IPS-18c (cell line): ENCODE measurements around the gene GPR18.
"Not testable (repeated sequence)": the region's sequence is repeated elsewhere in the genome, so short reads cannot be mapped to it uniquely, and the experiment has no call there.

Experiments used
- H3K4me3 ChIP-seq: 2 replicates; pipeline ENCODE4 v1.7.0; 2013; ENCODE audit warnings: low read depth, mild to moderate bottlenecking, low read length, moderate library complexity; ENCODE audit not compliant: insufficient read depth
- H3K9me3 ChIP-seq: one replicate; pipeline ENCODE4 v1.6.1; 2013; ENCODE audit warnings: mild to moderate bottlenecking, low read length, moderate library complexity; ENCODE audit not compliant: control insufficient read depth, insufficient read depth

GPR18 gene

GRCh38 chr13:99256709-99257108, 1.5 kb downstream of the GPR18 start:
- Histone ChIP-seq H3K9me3 (no peaks in the 10 kb centered on the region), H3K4me3 (no peak overlapping the region)

GRCh38 chr13:99256283-99256682, 1.9 kb downstream of the GPR18 start:
- no peak overlapping the region for H3K4me3 ChIP-seq

GRCh38 chr13:99255271-99255670, 2.9 kb downstream of the GPR18 start:
- H3K9me3 ChIP-seq, result no peaks in the 10 kb centered on the region
- no peak overlapping the region for H3K4me3 ChIP-seq

More at GRCh38 chr13:99256283-99256682, 1.9 kb downstream of the GPR18 start:
- no peaks in the 10 kb centered on the region for H3K9me3 ChIP-seq

DNA sequence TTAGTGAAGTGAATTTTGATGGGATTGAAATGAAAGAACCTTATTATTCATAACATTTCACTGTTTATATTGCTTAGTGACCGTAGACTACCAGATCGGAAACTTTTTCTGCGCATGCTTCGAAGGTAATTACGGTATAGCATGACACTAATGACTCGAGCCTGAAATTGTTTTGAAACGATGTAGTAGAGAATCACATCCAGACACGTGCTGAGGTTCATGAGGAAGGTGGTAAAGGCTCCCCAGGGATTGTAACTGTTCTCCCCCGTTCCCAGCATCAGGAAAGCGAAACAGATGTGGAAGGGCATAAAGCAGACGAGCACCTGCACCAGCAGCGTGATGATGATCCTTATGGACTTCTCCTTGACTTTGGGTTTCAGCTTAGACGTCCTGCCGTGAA, 3.3 kb downstream of the GPR18 start:
- no peak overlapping the region for H3K4me3 ChIP-seq
- H3K9me3 ChIP-seq, result no peaks in the 10 kb centered on the region

GRCh38 chr13:99251921-99252320, 6.3 kb downstream of the GPR18 start:
- no peak overlapping the region for H3K4me3 ChIP-seq
- H3K9me3 ChIP-seq, result no peaks in the 10 kb centered on the region

DNA sequence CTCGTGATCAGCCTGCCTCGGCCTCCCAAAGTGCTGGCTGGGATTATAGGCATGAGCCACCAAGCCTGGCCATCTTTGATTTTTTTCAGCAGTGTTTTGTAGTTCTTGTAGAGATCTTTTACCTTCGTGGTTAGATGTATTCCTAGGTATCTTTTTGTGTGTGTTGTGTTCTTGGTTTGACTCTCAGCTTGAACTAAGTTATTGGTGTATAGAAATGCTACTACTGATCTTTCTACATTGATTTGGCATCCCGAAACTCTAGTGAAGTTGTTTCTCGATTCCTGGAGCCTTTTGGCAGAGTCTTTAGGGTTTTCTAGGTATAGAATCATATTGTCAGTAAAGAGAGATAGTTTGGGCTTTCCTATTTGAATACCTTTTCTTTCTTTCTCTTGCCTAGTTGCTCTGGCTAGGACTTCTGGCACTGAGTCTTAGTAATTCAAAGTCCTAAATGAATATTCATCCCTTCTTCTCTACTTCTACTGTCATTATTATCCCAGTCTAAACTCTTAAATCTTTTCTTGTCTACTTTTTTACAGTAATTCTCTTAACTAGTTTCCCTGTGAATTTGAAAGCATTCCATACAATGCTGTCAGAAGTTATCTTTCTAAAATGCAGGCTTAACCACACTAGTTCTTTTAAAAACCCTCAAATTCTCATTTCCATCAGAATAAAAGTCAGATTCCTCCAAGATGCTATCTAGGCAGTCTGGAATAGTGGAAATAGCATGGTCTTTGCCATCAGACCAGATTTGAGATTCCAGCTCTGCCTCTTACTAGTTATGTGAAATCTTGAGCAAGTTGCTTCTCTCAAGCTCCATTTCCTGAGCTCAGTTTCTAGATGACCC, 7.0 kb downstream of the GPR18 start:
- H3K9me3 ChIP-seq, result no peaks in the 10 kb centered on the region
- H3K4me3 ChIP-seq, result no peak overlapping the region

DNA sequence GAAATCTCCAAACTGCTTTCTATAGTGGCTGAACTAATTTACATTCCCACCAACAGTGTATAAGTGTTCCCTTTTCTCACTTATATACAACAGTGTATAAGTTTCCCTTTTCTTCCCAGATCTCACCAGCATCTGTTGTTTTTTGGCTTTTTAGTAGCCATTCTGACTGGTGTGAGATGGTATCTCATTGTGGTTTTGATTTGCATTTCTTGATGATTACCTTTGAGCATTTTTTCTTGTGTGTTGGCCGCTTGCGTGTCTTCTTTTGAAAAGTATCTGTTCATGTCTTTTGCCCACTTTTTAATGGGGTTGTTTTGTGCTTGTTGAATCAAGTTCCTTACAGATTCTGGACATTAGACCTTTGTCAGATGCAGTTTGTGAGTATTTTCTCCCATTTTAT, 8.6 kb downstream of the GPR18 start:
- H3K9me3 ChIP-seq, H3K4me3 ChIP-seq: not testable (repeated sequence)

DNA sequence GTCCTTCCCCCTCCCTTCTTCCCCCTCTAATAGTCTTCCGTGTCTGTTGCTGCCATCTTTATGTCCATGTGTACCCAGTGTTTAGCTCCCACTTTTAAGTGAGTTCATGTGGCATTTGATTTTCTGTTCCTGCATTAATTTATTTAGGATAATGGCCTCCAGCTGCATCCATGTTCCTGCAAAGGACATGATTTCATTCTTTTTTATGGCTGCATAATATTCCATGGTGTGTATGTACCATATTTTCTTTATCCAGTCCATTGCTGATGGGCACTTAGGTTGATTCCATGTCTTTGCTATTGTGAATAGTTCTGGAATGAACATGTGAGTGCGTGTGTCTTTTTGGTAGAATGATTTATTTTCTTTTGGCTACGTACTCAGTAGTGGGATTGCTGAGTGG, 9.0 kb downstream of the GPR18 start:
- H3K9me3 ChIP-seq, H3K4me3 ChIP-seq: not testable (repeated sequence)

- Histone ChIP-seq H3K4me3 (no peak overlapping the region), H3K9me3 (no peaks in the 10 kb centered on the region)
Measured at GRCh38 chr13:99246100-99246499, 12.1 kb downstream of the GPR18 start.

DNA sequence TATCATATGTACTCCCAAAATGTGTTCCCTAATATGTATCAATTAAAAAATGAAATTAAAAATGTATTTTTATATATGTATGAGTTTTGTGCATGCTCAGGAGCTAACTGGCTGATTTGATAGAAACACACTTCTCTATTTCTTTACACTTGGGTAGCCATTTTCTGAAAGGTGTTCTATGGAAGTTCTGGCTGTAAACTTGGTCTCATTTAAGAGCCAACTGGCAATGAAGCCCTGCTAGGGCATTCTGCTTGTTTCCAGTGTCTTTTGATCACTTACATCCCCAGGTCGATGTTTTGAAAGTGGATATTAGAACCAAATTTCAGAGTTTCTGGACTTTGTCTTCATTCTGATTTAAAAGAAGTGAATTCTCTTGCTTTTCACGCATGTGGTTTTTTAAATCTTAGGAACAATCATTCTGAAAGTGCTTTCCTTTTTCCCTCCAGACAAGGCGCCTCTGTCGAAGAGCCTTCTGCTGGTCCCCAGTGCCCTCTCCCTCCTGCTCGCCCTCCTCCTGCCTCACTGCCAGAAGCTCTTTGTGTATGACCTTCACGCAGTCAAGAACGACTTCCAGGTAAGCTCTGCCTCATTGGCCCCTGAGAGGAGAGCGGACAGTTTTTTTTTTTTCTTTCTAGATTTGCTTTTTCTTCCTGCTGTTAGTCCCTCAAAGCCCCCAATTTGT, 20.1 kb downstream of the GPR18 start:
- no peaks in the 10 kb centered on the region for H3K9me3 ChIP-seq
- no peak overlapping the region for H3K4me3 ChIP-seq

- Histone ChIP-seq H3K9me3 (no peaks in the 10 kb centered on the region), H3K4me3 (no peak overlapping the region)
Measured at GRCh38 chr13:99231721-99232120, 26.5 kb downstream of the GPR18 start.

- Histone ChIP-seq H3K9me3 (no peaks in the 10 kb centered on the region), H3K4me3 (no peak overlapping the region)
Measured at GRCh38 chr13:99230991-99231390, 27.2 kb downstream of the GPR18 start.

GRCh38 chr13:99230588-99230987, 27.6 kb downstream of the GPR18 start:
- H3K9me3 ChIP-seq, H3K4me3 ChIP-seq: not testable (repeated sequence)

DNA sequence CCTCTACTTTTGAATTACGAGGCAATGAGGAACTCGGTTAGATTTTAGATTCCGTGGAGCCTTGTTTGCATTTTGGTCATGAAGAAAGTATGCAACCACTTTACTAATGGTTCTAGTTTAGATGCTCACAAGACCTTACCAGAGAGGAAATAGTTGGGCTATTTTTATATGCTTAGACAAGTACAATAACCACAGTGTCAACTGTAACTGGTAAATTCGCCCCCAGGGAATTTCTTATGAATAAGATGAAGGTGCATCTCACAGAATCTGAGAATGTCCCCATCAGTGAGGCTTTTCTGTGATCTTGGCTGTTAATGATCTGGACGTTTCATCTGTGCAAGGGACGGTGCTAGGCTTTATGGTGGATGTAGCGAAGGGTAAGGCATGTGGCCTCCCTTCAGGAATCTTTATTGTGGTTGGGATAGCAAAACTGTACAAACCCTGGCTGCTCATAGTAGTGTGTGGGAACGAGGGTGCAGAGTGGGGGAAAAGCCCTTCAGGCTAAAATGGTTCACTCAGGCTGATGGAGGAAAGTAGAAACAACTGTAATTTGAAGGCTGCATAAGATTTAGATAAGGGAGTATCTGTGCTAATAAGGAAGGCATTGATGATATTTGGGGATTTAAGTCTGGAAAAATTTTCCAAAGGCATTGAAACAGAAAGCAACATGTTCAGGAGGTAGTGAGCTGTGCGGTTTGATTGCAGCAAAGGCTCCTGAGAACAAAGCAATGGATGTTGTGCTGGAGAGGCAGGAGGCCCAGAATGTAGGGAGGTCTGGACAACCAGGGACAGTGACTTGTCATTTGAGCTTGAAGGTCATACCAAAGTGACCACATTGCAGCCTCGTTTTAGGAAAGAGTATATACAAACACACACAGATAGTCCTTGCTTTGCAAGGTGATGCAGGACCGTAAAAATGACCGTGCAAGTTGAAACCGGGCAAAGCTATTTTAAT, 29.2 kb downstream of the GPR18 start:
- H3K9me3 ChIP-seq, result no peaks in the 10 kb centered on the region
- H3K4me3 ChIP-seq, result no peak overlapping the region

DNA sequence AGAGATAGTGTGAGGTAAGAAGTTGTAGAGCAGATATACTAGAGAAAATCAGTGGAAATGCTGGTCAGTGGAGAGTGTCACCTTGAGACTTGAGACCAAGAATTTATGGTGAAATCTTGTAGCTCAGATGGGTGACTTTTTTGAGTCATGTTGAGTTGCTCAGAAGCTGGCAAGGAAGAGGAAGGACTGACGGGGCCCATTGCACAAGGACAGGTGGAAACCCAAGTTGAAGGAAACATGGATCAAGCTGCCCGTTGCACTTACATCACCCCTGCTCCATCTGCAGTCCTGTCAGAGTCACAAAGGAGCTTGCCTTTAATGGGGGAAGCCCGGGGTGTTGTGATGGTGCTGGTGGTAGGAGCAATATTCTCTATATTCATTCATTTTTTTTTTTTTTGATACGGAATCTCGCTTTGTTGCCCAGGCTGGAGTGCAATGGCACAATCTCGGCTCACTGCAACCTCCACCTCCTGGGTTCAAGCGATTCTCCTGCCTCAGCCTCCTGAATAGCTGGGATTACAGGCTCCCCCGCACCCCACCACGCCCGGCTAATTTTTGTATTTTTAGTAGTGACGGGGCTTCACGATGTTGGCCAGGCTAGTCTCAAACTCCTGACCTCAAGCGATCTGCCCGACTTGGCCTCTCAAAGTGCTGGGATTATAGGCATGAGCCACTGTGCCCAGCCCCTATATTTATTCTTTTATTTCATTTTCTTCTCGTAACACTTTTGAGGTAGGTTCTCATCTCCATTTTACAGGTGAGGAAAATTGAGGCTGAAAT, 30.1 kb downstream of the GPR18 start:
- H3K9me3 ChIP-seq, result no peaks in the 10 kb centered on the region
- no peak overlapping the region for H3K4me3 ChIP-seq

GRCh38 chr13:99227331-99227900, 30.8 kb downstream of the GPR18 start:
- no peaks in the 10 kb centered on the region for H3K9me3 ChIP-seq
- H3K4me3 ChIP-seq, result no peak overlapping the region

DNA sequence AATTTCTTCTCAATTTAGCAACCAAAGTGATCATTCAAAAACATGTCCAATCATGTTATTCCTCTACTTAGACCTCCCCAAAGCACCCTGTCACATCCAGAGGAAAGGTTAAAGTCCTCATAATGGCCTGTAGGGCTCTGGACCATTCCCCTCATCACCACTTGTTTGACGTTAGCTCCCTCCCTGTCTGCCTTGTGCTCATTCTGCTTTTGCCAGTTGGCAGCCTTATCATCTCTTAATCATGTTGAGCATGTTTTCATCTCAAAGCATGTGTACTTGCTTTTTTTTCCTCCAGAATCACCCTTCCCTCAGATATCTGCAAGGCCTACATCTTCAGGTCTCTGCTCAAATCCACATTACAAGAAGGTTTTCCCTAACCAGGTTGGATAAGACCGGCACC, 31.7 kb downstream of the GPR18 start:
- Histone ChIP-seq H3K4me3 (no peak overlapping the region), H3K9me3 (no peaks in the 10 kb centered on the region)
